ENCODE results near the gene SEPTIN3.

GRCh38 chr22:41927813-41928212, 41.4 kb upstream of the SEPTIN3 start:
- TF ChIP-seq CTCF (IDR thresholded peaks at IDR 0.05; ENCODE audit: insufficient read depth, low read length) (no peak), REST (IDR thresholded peaks at IDR 0.05; ENCODE audit: insufficient replicate concordance, low read depth) (no peak), GABPA (IDR thresholded peaks at IDR 0.05; ENCODE audit: low read depth) (no peak), POLR2AphosphoS5 (IDR thresholded peaks at IDR 0.05; ENCODE audit: low read depth) (no peak)

Measured in HL-60 (cell line).